ENCODE measurements around the gene CALHM1. TPM values are rescaled to one million over a fixed set of nuclear protein-coding genes. Genes with fewer than 3 reads are reported as not detected.

The CALHM1 gene
- total RNA-seq, 1 donor from 2014 or later, result not detected

DNA sequence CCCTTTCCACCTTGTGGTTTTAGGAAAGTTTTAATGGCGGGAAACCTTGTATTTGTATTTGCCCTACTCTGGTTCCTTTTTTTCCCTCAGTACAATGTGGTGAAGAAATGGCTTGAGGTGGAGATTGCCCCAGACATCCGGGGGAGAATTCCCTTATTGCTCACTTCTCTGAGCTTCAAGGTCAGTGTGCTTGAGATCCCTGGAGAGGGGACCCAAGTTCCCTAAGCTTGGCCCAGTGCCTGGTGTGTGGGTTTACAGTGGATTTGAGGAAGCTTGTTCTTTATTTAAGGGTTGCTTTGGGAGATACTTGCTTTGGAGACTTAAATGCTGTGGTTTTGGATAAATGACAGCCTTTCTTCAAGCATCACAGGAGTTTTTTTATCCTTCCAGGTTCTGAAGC is 24.8 kb downstream of the CALHM1 start:
- no peak for DNase-seq

DNA sequence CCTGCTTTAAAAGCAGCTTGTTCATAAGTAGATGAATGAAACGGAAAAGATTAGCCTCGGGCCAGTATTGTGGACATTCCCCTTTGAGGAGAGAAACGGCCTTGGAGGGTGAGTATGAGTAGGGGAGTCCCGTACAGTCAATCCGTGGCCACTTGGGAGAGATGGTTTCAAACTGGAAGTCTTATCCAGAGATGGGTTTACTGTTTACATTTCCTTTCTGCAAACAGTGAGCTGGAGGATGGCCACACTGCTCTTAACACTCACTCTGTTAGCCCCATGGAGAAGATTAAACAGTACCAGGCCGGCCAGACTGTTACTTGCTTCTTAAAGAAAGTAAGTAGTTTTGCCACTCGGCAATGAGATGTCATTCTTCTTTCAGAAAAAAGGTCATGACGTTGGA is 26.8 kb downstream of the CALHM1 start:
- no peaks in the 10 kb centered on the region for H3K27me3 Mint-ChIP-seq (ENCODE audit: unreplicated experiment)
- peaks cover 12% of the 10 kb centered on the region for H3K36me3 Mint-ChIP-seq (ENCODE audit: unreplicated experiment)
- H3K4me1 Mint-ChIP-seq (ENCODE audit: low read depth, unreplicated experiment), result peaks cover 8% of the 10 kb centered on the region
- no peak for DNase-seq
- H3K27ac Mint-ChIP-seq (ENCODE audit: unreplicated experiment), result no peak overlapping the region
- H3K4me3 Mint-ChIP-seq (ENCODE audit: unreplicated experiment), result no peak overlapping the region
- TF ChIP-seq, protein P1, sequence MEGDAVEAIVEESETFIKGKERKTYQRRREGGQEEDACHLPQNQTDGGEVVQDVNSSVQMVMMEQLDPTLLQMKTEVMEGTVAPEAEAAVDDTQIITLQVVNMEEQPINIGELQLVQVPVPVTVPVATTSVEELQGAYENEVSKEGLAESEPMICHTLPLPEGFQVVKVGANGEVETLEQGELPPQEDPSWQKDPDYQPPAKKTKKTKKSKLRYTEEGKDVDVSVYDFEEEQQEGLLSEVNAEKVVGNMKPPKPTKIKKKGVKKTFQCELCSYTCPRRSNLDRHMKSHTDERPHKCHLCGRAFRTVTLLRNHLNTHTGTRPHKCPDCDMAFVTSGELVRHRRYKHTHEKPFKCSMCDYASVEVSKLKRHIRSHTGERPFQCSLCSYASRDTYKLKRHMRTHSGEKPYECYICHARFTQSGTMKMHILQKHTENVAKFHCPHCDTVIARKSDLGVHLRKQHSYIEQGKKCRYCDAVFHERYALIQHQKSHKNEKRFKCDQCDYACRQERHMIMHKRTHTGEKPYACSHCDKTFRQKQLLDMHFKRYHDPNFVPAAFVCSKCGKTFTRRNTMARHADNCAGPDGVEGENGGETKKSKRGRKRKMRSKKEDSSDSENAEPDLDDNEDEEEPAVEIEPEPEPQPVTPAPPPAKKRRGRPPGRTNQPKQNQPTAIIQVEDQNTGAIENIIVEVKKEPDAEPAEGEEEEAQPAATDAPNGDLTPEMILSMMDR (IDR thresholded peaks at IDR 0.05; ENCODE audit: partially characterized antibody, unreplicated experiment), result no peak
- no peaks in the 10 kb centered on the region for H3K9me3 Mint-ChIP-seq (ENCODE audit: unreplicated experiment)

More for the DNA sequence above, 24.8 kb downstream of the CALHM1 start:
- Mint-ChIP-seq H3K4me3 (ENCODE audit: unreplicated experiment) (no peak overlapping the region), H3K4me1 (ENCODE audit: low read depth, unreplicated experiment) (peaks cover 2% of the 10 kb centered on the region), H3K27me3 (ENCODE audit: unreplicated experiment) (no peaks in the 10 kb centered on the region), H3K27ac (ENCODE audit: unreplicated experiment) (no peak overlapping the region), H3K9me3 (ENCODE audit: unreplicated experiment) (no peaks in the 10 kb centered on the region), H3K36me3 (ENCODE audit: unreplicated experiment) (peaks cover 12% of the 10 kb centered on the region)
- TF ChIP-seq, protein P1 (IDR thresholded peaks at IDR 0.05; ENCODE audit: partially characterized antibody, unreplicated experiment), result no peak

DNA sequence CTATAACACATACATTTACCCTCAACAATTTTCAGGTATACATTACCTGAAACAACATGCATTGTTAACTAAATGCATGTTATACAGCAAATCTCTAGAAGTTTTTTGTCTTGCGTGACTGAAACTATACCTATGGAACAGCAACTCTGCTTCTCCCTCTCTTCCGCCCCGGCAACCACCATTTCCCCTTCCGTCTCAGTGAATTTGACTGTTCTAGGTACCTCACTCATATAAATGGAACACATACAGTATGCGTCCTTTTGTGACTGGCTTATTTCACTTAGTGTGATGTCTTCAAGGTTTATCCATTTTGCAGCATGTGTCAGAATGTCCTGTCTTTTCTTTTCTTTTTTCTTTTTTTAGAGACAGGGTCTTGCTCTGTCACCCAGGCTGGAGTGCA is 29.1 kb downstream of the CALHM1 start:
- peaks cover 19% of the 10 kb centered on the region for H3K36me3 Mint-ChIP-seq (ENCODE audit: unreplicated experiment)
- no peaks in the 10 kb centered on the region for H3K27me3 Mint-ChIP-seq (ENCODE audit: unreplicated experiment)
- H3K4me3 Mint-ChIP-seq (ENCODE audit: unreplicated experiment), result no peak overlapping the region
- no peaks in the 10 kb centered on the region for H3K9me3 Mint-ChIP-seq (ENCODE audit: unreplicated experiment)
- TF ChIP-seq, protein P1 (IDR thresholded peaks at IDR 0.05; ENCODE audit: partially characterized antibody, unreplicated experiment), result no peak
- H3K4me1 Mint-ChIP-seq (ENCODE audit: low read depth, unreplicated experiment), result peaks cover 8% of the 10 kb centered on the region
- no peak overlapping the region for H3K27ac Mint-ChIP-seq (ENCODE audit: unreplicated experiment)
- DNase-seq, result no peak

DNA sequence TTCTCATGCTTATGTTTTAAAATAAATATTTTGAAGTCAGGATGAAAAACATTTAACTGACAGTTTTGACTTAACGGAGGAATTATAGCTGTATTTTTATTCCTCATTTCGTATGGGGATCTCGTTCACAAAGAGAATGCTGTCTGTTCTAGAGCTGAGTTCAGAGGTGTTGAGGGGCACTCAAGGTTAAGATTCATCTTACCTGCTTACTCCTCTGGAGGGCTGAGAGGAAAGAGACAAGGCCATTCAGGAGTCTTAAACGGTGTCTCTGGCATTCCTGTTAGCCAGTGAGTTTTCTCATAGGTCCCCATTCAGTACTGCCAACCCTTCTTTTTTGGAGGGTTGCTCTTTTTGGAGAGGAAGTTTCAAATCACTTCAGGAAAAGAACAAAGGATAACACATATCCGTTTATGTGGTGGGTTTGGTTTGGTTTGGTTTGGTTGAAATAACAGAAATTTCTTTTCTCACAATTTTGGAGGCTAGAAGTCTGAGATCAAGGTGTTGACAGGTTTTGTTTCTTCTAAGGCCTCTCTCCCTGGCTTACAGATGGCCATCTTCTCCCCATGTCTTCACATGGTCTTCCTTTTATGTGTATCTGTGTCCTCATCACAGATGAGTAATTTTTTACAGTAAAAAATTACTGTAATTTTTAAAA is 29.6 kb downstream of the CALHM1 start:
- Mint-ChIP-seq H3K27me3 (ENCODE audit: unreplicated experiment) (no peaks in the 10 kb centered on the region), H3K4me1 (ENCODE audit: low read depth, unreplicated experiment) (peaks cover 8% of the 10 kb centered on the region), H3K9me3 (ENCODE audit: unreplicated experiment) (no peaks in the 10 kb centered on the region), H3K27ac (ENCODE audit: unreplicated experiment) (peak overlapping the region; percentile 85), H3K4me3 (ENCODE audit: unreplicated experiment) (peak overlapping the region; percentile 27), H3K36me3 (ENCODE audit: unreplicated experiment) (peaks cover 19% of the 10 kb centered on the region)
- TF ChIP-seq, protein P1 (IDR thresholded peaks at IDR 0.05; ENCODE audit: partially characterized antibody, unreplicated experiment), result no peak
- no peak for DNase-seq

DNA sequence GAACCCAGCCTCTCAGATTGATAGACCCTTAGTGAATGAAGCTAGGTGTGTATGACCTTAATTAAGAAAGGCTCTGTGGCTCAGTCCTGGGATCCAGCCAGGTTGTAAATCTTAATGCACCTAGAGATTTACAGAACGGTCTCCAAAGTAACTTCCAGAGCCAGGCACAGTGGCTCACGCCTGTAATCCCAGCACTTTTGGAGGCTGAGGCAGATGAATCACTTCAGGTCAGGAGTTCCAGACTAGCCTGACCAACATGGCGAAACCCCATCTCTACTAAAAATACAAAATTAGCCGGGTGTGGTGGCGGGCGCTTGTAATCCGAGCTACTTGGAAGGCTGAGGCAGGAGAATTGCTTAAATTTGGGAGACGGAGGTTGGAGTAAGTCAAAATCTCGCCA is 30.8 kb downstream of the CALHM1 start:
- peaks cover 21% of the 10 kb centered on the region for H3K36me3 Mint-ChIP-seq (ENCODE audit: unreplicated experiment)
- no peak overlapping the region for H3K4me3 Mint-ChIP-seq (ENCODE audit: unreplicated experiment)
- no peak overlapping the region for H3K27ac Mint-ChIP-seq (ENCODE audit: unreplicated experiment)
- TF ChIP-seq, protein P1 (IDR thresholded peaks at IDR 0.05; ENCODE audit: partially characterized antibody, unreplicated experiment), result no peak
- DNase-seq, result no peak
- H3K27me3 Mint-ChIP-seq (ENCODE audit: unreplicated experiment), result no peaks in the 10 kb centered on the region
- peaks cover 8% of the 10 kb centered on the region for H3K4me1 Mint-ChIP-seq (ENCODE audit: low read depth, unreplicated experiment)
- no peaks in the 10 kb centered on the region for H3K9me3 Mint-ChIP-seq (ENCODE audit: unreplicated experiment)
